Activated CD4-positive, alpha-beta T cell treated with anti-CD3 and anti-CD28 coated beads, Interleukin-2, amount 50 U/mL, for 48 hours (primary cell): ENCODE measurements around the gene DNAH9.

Experiments used
- DNase-seq, 2 experiments: peaks; one replicate each; pipeline ENCODE4 v3.0.0-alpha.2; 2020

The DNAH9 gene

GRCh38 chr17:11598274-11599221 is at the start of gene DNAH9:
Gene DNAH9, plus strand, starts transcription at chr17:11598470. Its CDS starts 29 bp downstream, at chr17:11598499.
- peak; percentile 9 to 16 for DNase-seq

- no peak for DNase-seq
These were observed 47.8 kb upstream of the DNAH9 start for GRCh38 chr17:11550431-11550830.

- no peak for DNase-seq
These were observed 46.8 kb upstream of the DNAH9 start for GRCh38 chr17:11551442-11551841.

- no peak for DNase-seq
These were observed 45.1 kb upstream of the DNAH9 start for GRCh38 chr17:11553135-11553534.

- DNase-seq, result no peak
These were observed 44.2 kb upstream of the DNAH9 start for GRCh38 chr17:11554042-11554441.

- no peak for DNase-seq
These were observed 43.7 kb upstream of the DNAH9 start for GRCh38 chr17:11554542-11554941.

- no peak for DNase-seq
These were observed 42.7 kb upstream of the DNAH9 start for GRCh38 chr17:11555530-11555929.

GRCh38 chr17:11557727-11558452 is 40.4 kb upstream of the DNAH9 start:
- DNase-seq, result no peak

GRCh38 chr17:11558681-11559234 is 39.5 kb upstream of the DNAH9 start:
- DNase-seq, result no peak

GRCh38 chr17:11559601-11560000 is 38.7 kb upstream of the DNAH9 start:
- no peak for DNase-seq

GRCh38 chr17:11561281-11561680 is 37.0 kb upstream of the DNAH9 start:
- no peak for DNase-seq

GRCh38 chr17:11561702-11562101 is 36.6 kb upstream of the DNAH9 start:
- DNase-seq, result no peak

GRCh38 chr17:11564589-11565380 is 33.5 kb upstream of the DNAH9 start:
- no peak for DNase-seq

- no peak for DNase-seq
These were observed 32.7 kb upstream of the DNAH9 start for GRCh38 chr17:11565591-11565990.

GRCh38 chr17:11578998-11579397 is 19.3 kb upstream of the DNAH9 start:
- no peak for DNase-seq

- no peak for DNase-seq
These were observed 17.6 kb upstream of the DNAH9 start for GRCh38 chr17:11580677-11581076.

- DNase-seq, result no peak
These were observed 16.1 kb upstream of the DNAH9 start for GRCh38 chr17:11582217-11582616.

- DNase-seq, result no peak
These were observed 14.8 kb upstream of the DNAH9 start for GRCh38 chr17:11583306-11583992.

GRCh38 chr17:11589716-11590115 is 8.6 kb upstream of the DNAH9 start:
- DNase-seq, result no peak

GRCh38 chr17:11601661-11602060 is 3.4 kb downstream of the DNAH9 start:
- DNase-seq, result no peak

GRCh38 chr17:11608396-11608795 is 10.1 kb downstream of the DNAH9 start:
- DNase-seq, result no peak

GRCh38 chr17:11610999-11611566 is 12.8 kb downstream of the DNAH9 start:
- no peak for DNase-seq
